ENCODE results near the gene MYO6. TPM values are rescaled to one million over a fixed set of nuclear protein-coding genes. Genes with fewer than 3 reads are reported as not detected.

Gene MYO6
- total RNA-seq, 1 experiment from 2014 or later, result 44.1 TPM

GRCh38 chr6:75766387-75766786, 17.3 kb downstream of the MYO6 start:
- RAD21 ChIA-PET (ENCODE audit: low non-redundant PET in 1 of 2, low total read pairs in 2 of 2, uncharacterized antibody in 2 of 2, unreplicated experiment in 2 of 2), result no interaction called here
- H3K4me3 ChIP-seq (replicated peaks in 1 of 2; ENCODE audit: low read depth in 1 of 2, low read length in 2 of 2), result no peak overlapping the region
- ATAC-seq (no peak), DNase-seq (ENCODE audit: low read depth, low spot score) (no peak)
- H3K27ac ChIP-seq (ENCODE audit: low read depth, low read length), result no peak overlapping the region
- intact Hi-C loops (cut with micrococcal nuclease), result no loop called here
- H2AFZ ChIP-seq (ENCODE audit: low read depth, low read length, poor library complexity, severe bottlenecking), result no peak overlapping the region
- H3K9me3 ChIP-seq (ENCODE audit: control insufficient read depth in 1 of 2, insufficient read depth in 1 of 2, low read depth in 1 of 2, low read length in 2 of 2), result no peaks in the 10 kb centered on the region
- CTCF ChIA-PET, result no interaction called here
- H3K4me1 ChIP-seq (ENCODE audit: control insufficient read depth in 1 of 2, insufficient read depth in 2 of 2, low read length in 2 of 2), result no peaks in the 10 kb centered on the region; a peak in 1 of 4 replicates
- no peak overlapping the region for H3K9ac ChIP-seq (ENCODE audit: low read length)
- H3K9me2 ChIP-seq (ENCODE audit: insufficient read depth), result no peaks in the 10 kb centered on the region
- no peaks in the 10 kb centered on the region; a peak in 1 of 4 replicates for H3K36me3 ChIP-seq (ENCODE audit: control insufficient read depth in 1 of 2, insufficient read depth in 2 of 2, low read length in 2 of 2)
- H3K4me2 ChIP-seq (ENCODE audit: low read length), result no peak overlapping the region
- BruUV-seq (replicated peaks), result no TSS peak
- POLR2A ChIA-PET, result no interaction called here
- H3K79me2 ChIP-seq (ENCODE audit: insufficient read depth, low read length), result peaks cover 72% of the 10 kb centered on the region
- no peaks in the 10 kb centered on the region for H3K27me3 ChIP-seq (ENCODE audit: insufficient read depth, low read length)
- TF ChIP-seq SP1 (IDR thresholded peaks at IDR 0.05; ENCODE audit: low read depth), result no peak
- H4K20me1 ChIP-seq (ENCODE audit: insufficient read depth), result no peaks in the 10 kb centered on the region

- H3K36me3 ChIP-seq (ENCODE audit: control insufficient read depth in 1 of 2, insufficient read depth in 2 of 2, low read length in 2 of 2), result no peaks in the 10 kb centered on the region
- intact Hi-C loops (cut with micrococcal nuclease), result no loop called here
- TF ChIP-seq EGR1 (IDR thresholded peaks at IDR 0.05; ENCODE audit: low read depth), result no peak
- no peak for TF ChIP-seq ATF3 (IDR thresholded peaks at IDR 0.05)
- TF ChIP-seq ZNF274 (IDR thresholded peaks at IDR 0.05; ENCODE audit: low read depth, low read length), result no peak
- no peak for TF ChIP-seq TCF7L2 (IDR thresholded peaks at IDR 0.05; ENCODE audit: borderline replicate concordance, extremely low read depth, insufficient read depth, insufficient read length)
- no peak for TF ChIP-seq EZH2 (IDR thresholded peaks at IDR 0.05)
- TF ChIP-seq REST (IDR thresholded peaks at IDR 0.05; ENCODE audit: low read depth), result no peak
- no peak for TF ChIP-seq CTCF (IDR thresholded peaks at IDR 0.05 in 2 of 3, conservative IDR thresholded peaks at IDR 0.05 in 1 of 3; ENCODE audit: borderline replicate concordance in 1 of 3, insufficient read depth in 1 of 3, low read depth in 2 of 3, low read length in 2 of 3)
- no peak for TF ChIP-seq YY1 (IDR thresholded peaks at IDR 0.05; ENCODE audit: extremely low read depth, insufficient replicate concordance, low read depth, low read length)
- no peak for TF ChIP-seq CBX3 (IDR thresholded peaks at IDR 0.05; ENCODE audit: low read depth)
- TF ChIP-seq SRF (IDR thresholded peaks at IDR 0.05; ENCODE audit: low read depth), result no peak
- TF ChIP-seq RAD21 (IDR thresholded peaks at IDR 0.05; ENCODE audit: low read depth), result no peak
- TF ChIP-seq CEBPB (IDR thresholded peaks at IDR 0.05; ENCODE audit: low read depth), result no peak
- CTCF ChIA-PET, result no interaction called here
- no peak overlapping the region for H3K9ac ChIP-seq (ENCODE audit: low read length)
- no peak overlapping the region for H3K4me2 ChIP-seq (ENCODE audit: low read length)
- H3K27ac ChIP-seq (ENCODE audit: low read depth, low read length), result no peak overlapping the region
- DNase-seq (ENCODE audit: low read depth, low spot score) (no peak), ATAC-seq (no peak)
- RAD21 ChIA-PET (ENCODE audit: low non-redundant PET in 1 of 2, low total read pairs in 2 of 2, uncharacterized antibody in 2 of 2, unreplicated experiment in 2 of 2), result no interaction called here
- H3K79me2 ChIP-seq (ENCODE audit: insufficient read depth, low read length), result peaks cover 72% of the 10 kb centered on the region
- POLR2A ChIA-PET, result no interaction called here
- no peaks in the 10 kb centered on the region for H3K27me3 ChIP-seq (ENCODE audit: insufficient read depth, low read length)
- no peaks in the 10 kb centered on the region for H3K9me3 ChIP-seq (ENCODE audit: control insufficient read depth in 1 of 2, insufficient read depth in 1 of 2, low read depth in 1 of 2, low read length in 2 of 2)
- BruUV-seq (replicated peaks), result no TSS peak
- no peak overlapping the region for H3K4me3 ChIP-seq (replicated peaks in 1 of 2; ENCODE audit: low read depth in 1 of 2, low read length in 2 of 2)
- H3K9me2 ChIP-seq (ENCODE audit: insufficient read depth), result no peaks in the 10 kb centered on the region
- no peak overlapping the region for H2AFZ ChIP-seq (ENCODE audit: low read depth, low read length, poor library complexity, severe bottlenecking)
- H4K20me1 ChIP-seq (ENCODE audit: insufficient read depth), result peaks cover 5% of the 10 kb centered on the region; the same call in 1 of the 2 replicates
- H3K4me1 ChIP-seq (ENCODE audit: control insufficient read depth in 1 of 2, insufficient read depth in 2 of 2, low read length in 2 of 2), result peaks cover 3 to 5% of the 10 kb centered on the region in 2 experiments; a peak in 1 of 4 replicates
Observed at GRCh38 chr6:75770844-75771243, 21.8 kb downstream of the MYO6 start.

Data from HCT116 (cell line).